Activated CD4-positive, alpha-beta T cell treated with anti-CD3 and anti-CD28 coated beads, Interleukin-10, Interleukin-2, amounts not matched to agents 100 ng/mL and 50 ng/mL, durations not matched to agents 16 hours and 8 hours (primary cell): Measurements from ENCODE around the gene TRPM1.
"Not testable (repeated sequence)": the region's sequence is repeated elsewhere in the genome, so short reads cannot be mapped to it uniquely, and the experiment has no call there.

Experiments
- DNase-seq: peaks from one replicate; pipeline ENCODE4 v3.0.0-alpha.2; 2020

TRPM1 gene

DNA sequence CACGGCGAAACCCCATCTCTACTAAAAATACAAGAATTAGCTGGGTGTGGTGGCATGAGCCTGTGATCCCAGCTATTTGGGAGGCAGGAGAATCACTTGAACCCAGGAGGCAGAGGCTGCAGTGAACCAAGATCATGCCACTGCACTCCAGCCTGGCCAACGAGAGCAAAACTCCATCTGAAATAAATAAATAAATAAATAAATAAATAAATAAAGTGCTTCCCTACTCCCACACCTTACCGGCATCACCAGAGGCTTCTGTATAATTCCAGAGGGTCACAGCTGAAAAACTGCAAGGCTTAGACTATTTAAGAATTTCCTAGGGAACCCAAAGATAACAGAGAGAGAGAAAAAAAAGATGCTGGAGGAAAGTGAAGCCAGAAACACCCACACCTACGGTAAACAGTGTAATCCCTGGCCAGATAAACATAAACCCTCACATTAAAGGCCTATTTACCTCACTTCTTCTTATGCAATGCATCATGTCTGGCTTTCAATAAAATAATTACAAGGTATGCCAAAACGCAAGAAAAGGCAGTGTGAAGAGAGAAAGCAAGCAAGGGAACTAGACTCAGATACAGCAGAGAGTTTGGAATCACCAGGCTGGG, 15.0 kb upstream of the TRPM1 start:
- no peak for DNase-seq

DNA sequence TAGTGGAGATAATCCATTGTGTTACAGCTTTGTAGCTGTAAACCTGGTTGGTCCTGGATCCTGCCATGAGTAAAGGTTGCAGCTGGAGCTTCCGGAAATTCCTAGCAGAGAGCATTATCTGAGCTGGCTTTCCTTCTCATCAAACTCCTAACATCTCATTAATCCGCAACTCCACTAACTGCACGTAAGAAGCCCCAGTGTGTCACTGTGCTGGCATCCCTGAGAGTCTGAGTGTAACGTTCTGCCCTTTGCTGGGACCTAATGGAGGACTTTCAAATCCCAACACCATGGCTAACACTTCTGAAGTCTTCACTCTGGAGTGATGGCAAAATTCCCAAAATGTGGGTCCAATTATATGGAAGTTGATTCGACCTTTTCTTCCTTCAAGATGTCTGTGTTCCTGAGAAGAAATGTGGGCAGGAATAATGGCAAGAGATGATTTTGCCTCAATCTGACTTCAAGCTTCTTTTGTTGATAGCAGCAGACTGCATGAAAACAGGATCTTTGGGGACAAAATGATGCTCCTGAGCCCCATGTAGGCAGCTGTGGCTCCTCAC, 9.6 kb upstream of the TRPM1 start:
- DNase-seq: no peak

DNA sequence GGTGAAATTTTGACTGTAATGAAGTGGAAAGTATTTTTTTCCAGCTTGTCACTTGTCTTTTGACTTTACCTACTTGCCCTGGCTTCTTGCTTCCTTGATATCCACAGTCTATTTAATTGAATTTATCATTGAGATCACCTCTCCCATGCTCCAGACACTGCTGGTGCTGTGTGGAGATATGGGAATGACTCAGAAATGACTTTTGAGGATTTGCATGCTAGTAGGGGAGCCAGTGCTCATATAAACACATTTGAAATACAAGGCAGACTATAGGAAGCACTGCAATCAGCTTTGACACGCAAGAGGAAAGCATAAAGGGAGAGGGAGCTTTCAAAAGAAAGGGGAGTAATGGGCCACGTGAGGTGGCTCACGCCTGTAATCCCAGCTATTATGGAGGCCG, 7.3 kb upstream of the TRPM1 start:
- no peak for DNase-seq

DNA sequence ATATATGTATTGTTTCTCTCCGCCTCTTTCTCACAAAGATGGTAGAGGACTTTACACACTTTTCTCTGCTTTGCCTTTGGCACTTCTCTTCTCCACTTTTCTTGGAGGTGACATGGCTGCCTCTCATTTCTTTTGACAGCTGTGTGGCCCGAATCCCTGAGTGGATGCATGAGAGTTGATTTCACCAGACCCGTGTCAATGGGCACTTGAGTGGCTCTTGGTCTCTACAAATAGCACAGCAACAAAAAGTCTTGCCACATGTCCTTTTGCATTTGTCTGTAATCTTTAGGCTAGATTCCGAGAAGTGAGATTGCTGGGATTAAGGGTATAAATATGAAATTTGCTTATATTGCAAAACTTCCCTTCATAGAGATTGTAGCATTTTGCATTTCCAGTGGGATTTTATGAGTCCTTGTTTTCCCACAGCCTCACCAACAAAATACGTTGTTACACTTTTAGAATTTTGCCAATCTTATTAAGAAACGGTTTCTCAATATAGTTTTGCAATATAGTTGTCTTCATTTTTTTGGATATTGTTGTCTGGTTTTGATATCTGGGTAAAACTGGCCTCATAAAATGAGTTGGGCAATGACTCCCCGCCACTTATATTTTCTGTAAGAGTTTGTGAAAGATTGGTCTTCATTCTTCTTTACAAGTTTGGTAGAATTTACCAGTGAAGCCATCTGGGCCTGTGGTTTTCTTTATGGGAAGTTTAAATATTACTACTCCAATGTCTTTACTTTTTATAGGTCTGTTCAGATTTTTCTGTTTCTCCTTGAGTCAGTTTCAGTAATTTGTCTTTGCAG, 5.2 kb upstream of the TRPM1 start:
- DNase-seq: no peak

DNA sequence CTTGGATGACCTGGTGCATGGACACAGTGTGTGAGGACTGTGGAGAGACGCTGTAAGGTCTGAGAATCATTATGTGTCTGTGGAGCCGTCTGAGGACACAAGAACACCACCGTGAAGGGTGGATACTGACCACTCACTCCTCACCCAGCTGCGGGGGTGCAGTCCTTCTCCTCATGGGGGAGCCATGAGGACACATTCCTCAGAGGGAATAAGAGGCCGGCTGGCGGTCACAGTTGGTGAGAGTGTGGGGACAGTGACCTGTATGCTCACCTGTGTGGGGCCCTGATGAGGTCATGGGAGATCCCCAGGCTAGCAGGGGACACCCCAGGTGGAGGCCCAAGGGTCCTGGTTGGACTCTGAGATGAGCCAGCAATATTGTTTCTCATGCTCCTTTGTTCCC, 2.5 kb upstream of the TRPM1 start:
- no peak for DNase-seq

DNA sequence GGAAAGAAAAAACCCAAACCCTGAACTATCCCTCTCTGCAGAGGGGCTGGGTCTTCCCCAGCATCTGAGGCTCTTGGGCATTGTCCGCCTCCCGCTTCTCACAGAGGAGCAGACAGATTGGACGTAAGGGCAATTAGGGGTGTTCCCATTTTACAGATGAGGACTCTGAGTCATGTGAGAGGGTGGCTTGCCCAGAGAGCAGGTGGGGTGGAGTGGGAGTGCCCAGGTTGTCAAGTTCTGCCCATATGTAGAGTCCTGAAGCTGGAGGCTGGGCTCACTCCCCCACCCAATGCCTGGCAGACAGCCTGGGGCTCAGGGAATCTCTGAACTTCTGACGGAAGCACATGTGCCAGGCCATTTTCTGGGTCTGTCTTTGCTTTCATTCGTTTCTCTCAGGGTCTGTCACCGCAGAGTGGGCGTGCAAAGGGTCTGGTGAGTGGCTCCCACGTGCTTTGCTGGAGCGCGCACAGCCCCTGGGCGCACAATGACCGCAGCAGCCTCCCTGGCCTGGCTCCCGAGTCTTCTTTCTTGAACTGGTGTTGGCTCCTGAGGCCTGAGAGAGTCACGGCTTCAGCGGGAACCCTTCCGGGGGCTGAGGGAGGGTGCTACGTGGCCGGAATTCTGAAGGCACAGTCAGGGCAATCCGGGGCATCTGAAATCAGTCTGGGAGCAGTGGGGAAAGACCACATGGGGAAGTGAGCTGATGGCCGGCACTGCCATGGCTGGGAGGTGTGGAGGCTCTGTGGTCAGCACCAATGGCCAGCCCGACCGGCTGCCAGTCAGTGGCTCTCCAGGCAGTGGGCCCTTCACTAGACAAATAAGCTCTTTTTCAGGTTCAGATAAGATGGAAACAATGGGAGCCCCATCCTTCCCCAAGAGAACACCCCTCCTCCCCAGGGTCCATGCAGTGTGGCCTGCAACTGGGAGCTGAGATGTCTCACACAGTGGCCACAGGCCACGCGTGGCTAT, 1.1 kb upstream of the TRPM1 start:
- DNase-seq: no peak

DNA sequence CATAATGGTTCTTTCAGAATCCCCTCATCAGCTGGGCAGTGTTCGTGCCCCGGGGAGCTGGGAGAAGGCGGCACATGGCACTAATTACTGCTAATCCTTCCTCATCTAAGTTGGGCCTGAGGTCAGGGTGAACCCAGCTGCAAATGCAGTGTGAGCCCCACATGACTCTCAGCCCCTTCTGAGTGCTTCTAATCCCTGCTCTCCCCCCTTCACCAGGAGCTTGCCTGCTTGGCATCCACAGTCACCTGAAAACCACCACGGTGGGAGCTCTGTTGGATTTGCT, 455 bp upstream of the TRPM1 start:
- DNase-seq: no peak

DNA sequence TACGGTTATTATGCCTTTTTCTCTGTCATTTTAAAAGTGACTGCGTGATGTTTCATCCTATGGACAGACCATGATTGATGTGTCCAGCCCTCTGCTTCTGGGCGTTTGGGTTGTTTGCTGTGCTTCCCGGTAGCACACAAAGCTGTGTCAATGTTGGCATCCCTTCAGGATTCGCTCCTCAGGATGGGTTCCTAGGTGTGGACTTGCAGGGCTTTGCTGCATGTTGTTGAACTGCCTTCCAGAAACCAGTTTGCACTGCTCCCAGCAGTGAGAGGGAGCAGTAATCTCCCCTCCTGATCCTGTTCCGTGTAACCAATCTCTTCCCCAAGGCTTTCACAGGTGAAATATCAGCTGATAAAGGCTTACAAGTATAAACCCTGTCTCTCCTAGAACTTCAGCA, 787 bp downstream of the TRPM1 start:
- no peak for DNase-seq

DNA sequence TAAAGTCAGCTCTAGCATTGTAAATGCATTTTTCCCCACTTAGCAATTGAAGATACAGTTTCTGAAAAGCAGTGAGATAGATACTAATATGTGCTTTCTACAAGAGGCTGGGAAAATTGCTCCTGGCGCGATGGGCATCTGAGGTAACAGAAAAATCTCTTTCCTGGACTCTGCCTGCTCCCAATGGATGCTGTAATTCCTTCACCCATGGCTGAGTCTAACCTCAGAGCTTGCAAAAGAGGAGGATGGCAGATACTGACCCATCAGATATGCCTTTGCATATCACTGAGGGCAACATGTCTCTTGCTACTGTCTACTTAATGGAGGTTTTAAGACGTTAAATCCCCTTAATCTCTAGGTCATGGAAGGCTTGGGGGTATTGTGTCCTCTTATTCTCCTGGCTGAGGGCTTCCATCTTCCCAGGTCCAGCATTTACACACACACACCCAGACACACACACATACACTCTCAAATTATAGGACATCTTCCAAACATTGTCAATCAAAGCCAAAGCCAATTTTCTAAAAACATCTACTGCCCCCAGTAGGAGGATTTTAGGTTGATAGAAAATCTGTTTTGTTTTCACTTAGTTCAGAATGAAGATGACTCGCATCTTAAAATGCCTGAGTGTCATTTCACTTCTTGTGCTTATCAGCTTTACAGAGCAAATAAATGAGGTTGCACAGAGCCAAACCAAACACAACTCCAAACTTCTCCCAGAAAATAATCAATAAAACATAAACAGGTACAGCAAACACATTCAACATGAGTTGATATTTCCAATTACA, 2.4 kb downstream of the TRPM1 start:
- DNase-seq: no peak

DNA sequence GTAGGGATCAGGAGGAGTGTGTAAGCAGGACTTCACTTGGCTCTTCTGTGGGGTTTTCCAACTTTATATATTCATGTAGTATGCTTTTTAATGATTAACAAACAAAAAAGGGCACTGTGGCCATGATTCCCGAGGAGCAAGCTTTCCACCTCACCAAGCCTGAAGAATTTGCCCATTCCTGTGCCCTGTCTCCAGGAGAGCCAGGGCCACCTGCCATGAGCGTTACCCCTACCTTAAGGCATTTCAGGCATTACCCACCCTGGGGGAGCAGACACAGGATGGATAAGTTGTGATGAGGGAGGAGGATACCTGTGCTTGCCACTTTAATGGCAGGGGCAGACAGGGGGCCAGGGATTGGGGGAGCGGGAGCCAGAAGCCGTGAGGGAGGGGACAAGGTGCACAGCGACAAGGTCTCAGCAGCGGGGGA, 3.0 kb downstream of the TRPM1 start:
- DNase-seq: no peak

DNA sequence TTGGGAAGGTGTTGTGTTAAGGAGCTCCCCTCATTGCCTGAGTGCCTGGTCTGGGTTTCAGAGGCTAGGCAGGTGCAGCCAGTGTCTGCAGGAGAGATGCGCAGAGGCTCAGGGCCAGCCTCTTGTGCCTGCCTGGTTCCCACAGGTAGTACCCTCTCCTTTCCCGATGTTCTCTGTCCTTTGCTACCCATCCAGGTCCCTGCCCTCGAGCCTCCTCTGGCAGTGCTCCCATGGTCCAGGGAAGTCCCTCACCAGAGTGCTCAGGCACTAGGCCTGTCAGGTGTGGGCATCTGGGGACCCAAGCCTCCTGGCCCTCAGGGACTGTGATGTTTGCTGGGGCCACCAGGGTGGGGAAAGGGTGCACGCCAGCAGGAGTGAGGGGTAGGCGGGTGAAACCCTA, 5.0 kb downstream of the TRPM1 start:
- DNase-seq: no peak

DNA sequence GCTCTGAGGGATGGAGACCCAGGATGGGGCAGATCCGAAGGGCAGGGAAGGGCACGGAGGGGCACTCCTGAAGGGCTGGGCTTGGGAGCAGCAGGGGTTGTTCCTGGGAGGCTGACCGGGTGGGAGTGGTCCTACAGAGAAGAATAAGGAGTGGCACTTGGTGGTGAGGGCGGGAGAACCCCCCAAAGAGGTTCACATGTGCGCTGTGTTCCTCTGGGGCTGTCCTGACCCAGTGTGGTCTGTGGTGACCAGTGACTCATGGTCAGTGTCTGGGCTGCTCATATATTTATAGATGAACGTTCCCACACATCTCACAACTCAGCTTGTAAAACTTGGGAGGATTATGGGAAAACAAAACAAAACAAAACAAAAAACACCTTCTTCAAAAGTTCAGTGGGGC, 10.0 kb downstream of the TRPM1 start:
- DNase-seq: no peak

DNA sequence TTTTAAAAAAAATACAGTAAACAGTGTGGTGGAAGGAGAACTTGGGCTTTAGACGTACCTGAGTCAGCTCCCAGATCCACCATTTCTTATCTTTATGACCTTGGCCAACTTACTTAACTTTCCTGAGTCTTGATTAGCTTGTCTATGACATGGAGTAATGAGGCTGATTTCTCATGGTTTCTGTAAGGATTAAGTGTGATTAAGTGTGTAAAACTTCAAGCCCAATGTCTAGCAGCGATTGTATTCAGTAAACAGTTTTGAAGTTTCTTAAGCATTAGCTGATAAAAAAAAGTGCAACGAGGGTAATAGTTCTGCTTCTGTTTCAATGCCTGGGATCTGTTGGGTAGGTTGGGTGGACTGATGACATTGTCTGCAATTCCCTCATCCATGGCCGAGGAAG, 10.8 kb downstream of the TRPM1 start:
- DNase-seq: no peak

DNA sequence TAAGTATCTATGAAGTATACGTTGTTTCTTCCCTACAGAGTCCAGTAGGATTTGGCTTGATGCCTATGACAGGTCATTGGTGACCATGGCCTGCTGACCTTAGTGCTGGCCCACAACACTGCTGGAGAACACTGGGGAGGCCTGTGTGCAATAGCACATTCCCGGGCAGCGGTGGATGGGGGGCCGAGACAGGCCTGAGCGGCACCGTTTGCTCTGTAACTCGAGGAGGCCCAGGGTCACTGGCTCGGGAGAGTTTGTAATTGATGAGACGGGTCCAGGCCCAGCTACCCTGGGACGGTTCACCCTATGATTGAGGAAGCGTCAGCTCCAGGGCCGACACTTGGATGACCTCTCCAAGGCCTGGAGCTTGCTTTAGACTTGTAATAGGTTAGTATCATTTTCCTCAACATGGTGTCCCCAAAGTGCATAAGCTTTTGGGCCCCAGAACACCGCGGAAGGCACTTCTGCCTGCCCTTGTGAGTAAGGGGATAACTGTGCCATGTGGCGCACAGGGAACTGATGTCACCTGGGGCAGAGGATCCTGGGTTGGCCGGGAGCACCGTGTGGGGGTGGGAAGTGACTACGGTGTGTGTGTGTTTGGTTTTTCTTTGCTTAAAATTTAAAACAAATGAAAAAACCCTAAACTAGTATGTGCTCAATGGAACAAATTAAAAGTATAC, 12.0 kb downstream of the TRPM1 start:
- DNase-seq: no peak

DNA sequence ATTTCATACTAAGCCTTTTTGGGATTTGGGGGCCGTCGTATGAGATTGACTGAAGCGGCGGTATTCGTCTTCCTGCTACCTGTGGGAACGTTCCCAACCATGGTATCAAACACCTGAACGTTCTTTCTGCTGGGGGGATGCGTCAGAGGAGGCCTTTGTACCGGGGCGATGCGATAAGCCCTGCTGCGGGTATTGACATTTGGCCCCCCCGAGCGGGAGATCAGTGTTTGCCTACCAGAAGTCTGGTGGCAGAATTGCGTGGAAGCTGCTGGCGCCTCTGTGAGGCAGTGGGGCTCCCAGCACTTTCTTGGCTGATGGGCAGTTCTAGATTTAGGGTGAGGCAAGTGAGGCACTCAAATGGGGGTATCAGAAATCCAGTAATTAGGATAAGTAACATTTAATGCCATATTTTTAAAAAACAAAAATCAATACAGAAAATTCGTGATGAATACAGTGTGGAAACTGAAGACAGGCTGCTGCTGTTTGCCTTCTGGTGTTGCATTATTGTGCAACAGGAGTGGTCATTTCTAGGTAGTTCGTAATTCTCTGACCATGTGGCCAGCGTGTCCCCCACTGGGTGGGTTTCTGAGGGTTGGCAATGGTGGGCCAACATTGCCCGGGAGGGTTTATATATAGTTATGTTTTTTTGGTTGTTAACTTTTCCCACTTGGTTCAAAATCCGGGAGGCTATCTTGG, 12.7 kb downstream of the TRPM1 start:
- DNase-seq: no peak

DNA sequence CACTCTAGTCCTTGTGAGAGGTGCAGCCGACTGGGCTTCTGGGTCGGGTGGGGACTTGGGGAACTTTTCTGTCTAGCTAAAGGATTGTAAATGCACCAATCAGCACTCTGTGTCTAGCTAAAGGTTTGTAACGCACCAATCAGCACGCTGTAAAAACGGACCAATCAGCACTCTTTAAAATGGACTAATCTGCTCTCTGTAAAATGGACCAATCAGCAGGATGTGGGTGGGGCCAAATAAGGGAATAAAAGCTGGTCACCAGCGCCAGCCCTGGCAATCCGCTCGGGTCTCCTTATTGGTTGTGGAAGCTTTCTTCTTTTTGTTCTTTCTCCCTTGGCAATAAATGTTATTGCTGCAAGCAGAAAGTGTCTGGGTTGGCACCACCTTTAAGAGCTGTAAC, 13.5 kb downstream of the TRPM1 start:
- DNase-seq: not testable (repeated sequence)

DNA sequence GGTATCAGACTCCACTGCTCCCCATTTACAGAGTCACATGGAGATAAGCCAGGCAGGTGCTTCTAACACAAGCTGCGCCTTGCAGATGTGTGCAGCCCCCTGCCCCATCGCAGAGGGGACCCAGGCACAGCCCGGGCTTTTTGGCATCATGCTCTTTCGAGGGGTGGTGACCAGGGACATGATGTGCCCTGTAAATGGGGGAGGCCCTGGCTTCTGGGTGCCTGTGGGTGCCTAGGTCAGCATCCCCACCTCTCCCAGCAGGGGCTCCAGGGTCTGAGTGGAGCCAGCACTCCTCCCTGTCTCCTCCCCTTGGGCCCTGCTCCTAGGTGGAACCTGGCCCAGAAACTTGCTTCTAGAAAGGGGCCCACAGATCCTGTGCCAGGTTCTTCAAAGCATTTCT, 15.2 kb downstream of the TRPM1 start:
- no peak for DNase-seq

DNA sequence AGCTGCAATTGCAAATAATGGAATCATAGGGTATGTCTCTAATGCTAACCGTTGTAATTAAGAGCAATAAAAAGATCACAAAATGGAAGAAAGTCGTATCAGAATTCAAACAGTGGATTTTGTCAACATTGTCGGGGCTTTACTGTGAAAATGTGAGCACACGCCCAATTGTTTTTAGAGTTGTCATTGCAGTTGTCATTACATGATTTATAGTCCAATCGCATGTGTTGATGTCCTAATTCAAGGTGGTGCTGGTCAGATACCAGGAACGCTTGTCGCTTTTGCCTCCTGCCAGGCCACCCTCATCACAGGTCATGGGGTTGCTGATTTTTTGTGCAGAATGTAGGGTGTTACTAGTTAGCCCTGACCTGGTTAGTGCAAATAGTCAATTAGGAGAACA, 16.2 kb downstream of the TRPM1 start:
- DNase-seq: no peak

DNA sequence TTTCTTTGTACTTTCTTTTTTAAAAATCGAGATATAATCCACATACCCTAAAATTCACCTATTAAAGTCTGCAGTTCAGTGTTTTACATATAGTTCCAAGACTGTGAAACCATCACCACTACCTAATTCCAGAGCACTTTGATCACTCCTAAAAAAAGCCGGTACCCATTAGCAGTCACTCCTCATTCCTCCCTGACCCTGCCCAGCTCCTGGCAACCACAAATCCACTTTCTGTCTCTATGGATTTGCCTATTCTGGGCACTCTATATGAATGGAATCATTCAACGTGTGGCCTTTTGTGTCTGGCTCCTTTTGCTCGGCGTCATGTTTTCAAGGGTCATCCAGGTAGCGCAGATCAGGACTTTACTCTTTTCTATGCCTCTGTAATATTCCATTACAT, 17.3 kb downstream of the TRPM1 start:
- no peak for DNase-seq

DNA sequence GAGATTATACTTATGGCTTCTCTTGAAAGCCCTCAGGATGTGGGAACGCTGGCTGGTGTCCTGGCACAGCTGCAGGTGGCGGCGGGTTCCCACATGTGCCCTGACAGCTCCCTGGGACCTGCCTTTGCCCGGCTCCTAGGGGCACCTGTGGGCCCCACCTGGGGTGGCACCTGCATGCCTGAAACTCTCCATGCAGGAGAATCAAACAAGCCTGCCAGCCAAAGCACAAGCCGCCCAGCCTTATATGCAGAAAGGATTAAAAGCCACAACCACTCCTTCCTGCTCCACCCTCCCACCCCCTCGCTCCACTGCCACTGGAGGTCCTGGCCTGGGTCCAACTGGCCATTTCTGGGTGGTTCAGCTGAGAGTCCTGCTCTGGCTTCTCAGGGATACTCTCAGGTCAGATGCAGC, 18.1 kb downstream of the TRPM1 start:
- no peak for DNase-seq

DNA sequence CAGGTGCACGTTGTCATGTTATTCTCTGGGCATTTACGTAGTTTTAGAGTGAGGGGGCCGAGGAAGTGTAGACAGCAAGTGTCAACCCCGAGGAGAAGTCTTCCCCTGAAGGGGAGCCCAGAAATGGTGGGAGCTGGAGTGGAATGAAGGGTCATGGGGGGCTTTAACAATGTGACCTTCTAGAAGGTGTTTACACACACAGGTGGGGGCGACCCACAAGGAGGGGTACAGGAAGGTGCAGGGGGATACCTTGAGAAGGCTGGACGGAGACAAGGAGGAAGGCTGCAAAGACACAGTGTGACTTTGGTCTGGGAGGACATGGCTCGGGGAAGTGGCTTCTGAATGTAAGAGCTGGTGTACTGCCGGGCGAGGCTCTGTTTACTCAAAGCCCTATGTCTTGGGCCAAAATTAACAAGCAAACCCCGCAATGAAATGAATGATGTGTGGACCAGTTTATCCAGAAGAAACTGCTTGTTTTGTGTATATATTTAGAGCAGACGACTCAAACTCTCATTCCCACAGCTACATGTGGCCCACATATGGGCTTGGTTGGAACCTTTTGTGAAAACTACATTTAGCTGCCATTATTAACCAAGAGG, 18.7 kb downstream of the TRPM1 start:
- no peak for DNase-seq
